ENCODE results near the gene TECR. TPM values are rescaled to one million over a fixed set of nuclear protein-coding genes. Genes with fewer than 3 reads are reported as not detected.

TECR gene
- total RNA-seq, 1 experiment from 2014 or later, result 232 TPM

GRCh38 chr19:14565298-14565679 lies 35.9 kb downstream of the TECR start:
- DNase-seq (ENCODE audit: low read depth, low spot score), result no peak
- no peak for TF ChIP-seq ZNF274 (IDR thresholded peaks at IDR 0.05; ENCODE audit: low read depth, low read length)
- TF ChIP-seq FOSL1 (IDR thresholded peaks at IDR 0.05; ENCODE audit: low read depth), result no peak
- no peaks in the 10 kb centered on the region for H3K27me3 ChIP-seq (ENCODE audit: insufficient read depth, low read length)
- no peak overlapping the region for H2AFZ ChIP-seq (ENCODE audit: low read depth, low read length, poor library complexity, severe bottlenecking)
- RAD21 ChIA-PET (ENCODE audit: low non-redundant PET in 1 of 2, low total read pairs in 2 of 2, uncharacterized antibody in 2 of 2, unreplicated experiment in 2 of 2), result no interaction called here
- no peak overlapping the region for H3K4me3 ChIP-seq (replicated peaks in 1 of 2; ENCODE audit: low read depth in 1 of 2, low read length in 2 of 2)
- BruUV-seq (replicated peaks), result TSS peak; percentile 84
- peaks cover 7 to 19% of the 10 kb centered on the region in 2 experiments; a peak in 3 of 4 replicates for H3K4me1 ChIP-seq (ENCODE audit: control insufficient read depth in 1 of 2, insufficient read depth in 2 of 2, low read length in 2 of 2)
- POLR2A ChIA-PET, result no interaction called here
- H4K20me1 ChIP-seq (ENCODE audit: insufficient read depth), result no peaks in the 10 kb centered on the region
- ATAC-seq, result no peak
- intact Hi-C loops (cut with micrococcal nuclease), result no loop called here
- no peak overlapping the region for H3K4me2 ChIP-seq (ENCODE audit: low read length)
- H3K27ac ChIP-seq (ENCODE audit: low read depth, low read length), result no peak overlapping the region
- CTCF ChIA-PET, result no interaction called here
- peaks cover 53% of the 10 kb centered on the region for H3K79me2 ChIP-seq (ENCODE audit: insufficient read depth, low read length)
- H3K9me3 ChIP-seq (ENCODE audit: control insufficient read depth in 1 of 2, insufficient read depth in 1 of 2, low read depth in 1 of 2, low read length in 2 of 2), result no peaks in the 10 kb centered on the region
- no peak overlapping the region for H3K9ac ChIP-seq (ENCODE audit: low read length)
- peaks cover 0 to 4% of the 10 kb centered on the region in 2 experiments; a peak in 2 of 4 replicates for H3K36me3 ChIP-seq (ENCODE audit: control insufficient read depth in 1 of 2, insufficient read depth in 2 of 2, low read length in 2 of 2)
- no peaks in the 10 kb centered on the region for H3K9me2 ChIP-seq (ENCODE audit: insufficient read depth)

GRCh38 chr19:14565765-14566711 lies 36.6 kb downstream of the TECR start:
- intact Hi-C loops (cut with micrococcal nuclease), result no loop called here
- no peak overlapping the region for H2AFZ ChIP-seq (ENCODE audit: low read depth, low read length, poor library complexity, severe bottlenecking)
- POLR2A ChIA-PET, result no interaction called here
- ATAC-seq, result no peak
- no peak overlapping the region for H3K4me2 ChIP-seq (ENCODE audit: low read length)
- CTCF ChIA-PET, result no interaction called here
- peaks cover 11 to 25% of the 10 kb centered on the region in 2 experiments; a peak in 3 of 4 replicates for H3K4me1 ChIP-seq (ENCODE audit: control insufficient read depth in 1 of 2, insufficient read depth in 2 of 2, low read length in 2 of 2)
- no TSS peak for BruUV-seq (replicated peaks)
- H3K4me3 ChIP-seq (replicated peaks in 1 of 2; ENCODE audit: low read depth in 1 of 2, low read length in 2 of 2), result no peak overlapping the region
- peaks cover 0 to 4% of the 10 kb centered on the region in 2 experiments; a peak in 2 of 4 replicates for H3K36me3 ChIP-seq (ENCODE audit: control insufficient read depth in 1 of 2, insufficient read depth in 2 of 2, low read length in 2 of 2)
- RAD21 ChIA-PET (ENCODE audit: low non-redundant PET in 1 of 2, low total read pairs in 2 of 2, uncharacterized antibody in 2 of 2, unreplicated experiment in 2 of 2), result no interaction called here
- no peak overlapping the region for H3K27ac ChIP-seq (ENCODE audit: low read depth, low read length)
- no peaks in the 10 kb centered on the region for H3K9me3 ChIP-seq (ENCODE audit: control insufficient read depth in 1 of 2, insufficient read depth in 1 of 2, low read depth in 1 of 2, low read length in 2 of 2)
- TF ChIP-seq EZH2phosphoT487 (IDR thresholded peaks at IDR 0.05; ENCODE audit: borderline replicate concordance), result no peak
- no peak for TF ChIP-seq FOSL1 (IDR thresholded peaks at IDR 0.05; ENCODE audit: low read depth)
- TF ChIP-seq EZH2 (IDR thresholded peaks at IDR 0.05), result no peak
- no peak for TF ChIP-seq ELF1 (IDR thresholded peaks at IDR 0.05; ENCODE audit: borderline replicate concordance, low read depth)
- no peak for TF ChIP-seq JUND (IDR thresholded peaks at IDR 0.05)
- no peak for TF ChIP-seq CEBPB (IDR thresholded peaks at IDR 0.05; ENCODE audit: low read depth)
- no peak for TF ChIP-seq ZNF274 (IDR thresholded peaks at IDR 0.05; ENCODE audit: low read depth, low read length)
- TF ChIP-seq MAX (IDR thresholded peaks at IDR 0.05), result no peak
- no peak for TF ChIP-seq RAD21 (IDR thresholded peaks at IDR 0.05; ENCODE audit: low read depth)
- TF ChIP-seq EGR1 (IDR thresholded peaks at IDR 0.05; ENCODE audit: low read depth), result no peak
- TF ChIP-seq REST (IDR thresholded peaks at IDR 0.05; ENCODE audit: low read depth), result no peak
- no peak for TF ChIP-seq TCF7L2 (IDR thresholded peaks at IDR 0.05; ENCODE audit: borderline replicate concordance, extremely low read depth, insufficient read depth, insufficient read length)
- no peak for TF ChIP-seq ZFX (IDR thresholded peaks at IDR 0.05)
- no peak for TF ChIP-seq SP1 (IDR thresholded peaks at IDR 0.05; ENCODE audit: low read depth)
- H3K9me2 ChIP-seq (ENCODE audit: insufficient read depth), result no peaks in the 10 kb centered on the region
- no peak overlapping the region for H3K9ac ChIP-seq (ENCODE audit: low read length)
- no peaks in the 10 kb centered on the region for H4K20me1 ChIP-seq (ENCODE audit: insufficient read depth)
- H3K79me2 ChIP-seq (ENCODE audit: insufficient read depth, low read length), result peaks cover 53% of the 10 kb centered on the region
- no peak for DNase-seq (ENCODE audit: low read depth, low spot score)
- no peaks in the 10 kb centered on the region for H3K27me3 ChIP-seq (ENCODE audit: insufficient read depth, low read length)
